ENCODE data around the gene TERB1.
"Not testable (repeated sequence)": the region's sequence is repeated elsewhere in the genome, so short reads cannot be mapped to it uniquely, and the experiment has no call there.

The TERB1 gene

GRCh38 chr16:66824006-66824405 is 22.6 kb upstream of the TERB1 start:
- DNase-seq = no peak

GRCh38 chr16:66814734-66815133 is 13.3 kb upstream of the TERB1 start:
- DNase-seq = no peak

- DNase-seq = no peak
Measured at GRCh38 chr16:66811043-66811442, 9.7 kb upstream of the TERB1 start.

GRCh38 chr16:66810391-66810790 is 9.0 kb upstream of the TERB1 start:
- DNase-seq = no peak

DNA sequence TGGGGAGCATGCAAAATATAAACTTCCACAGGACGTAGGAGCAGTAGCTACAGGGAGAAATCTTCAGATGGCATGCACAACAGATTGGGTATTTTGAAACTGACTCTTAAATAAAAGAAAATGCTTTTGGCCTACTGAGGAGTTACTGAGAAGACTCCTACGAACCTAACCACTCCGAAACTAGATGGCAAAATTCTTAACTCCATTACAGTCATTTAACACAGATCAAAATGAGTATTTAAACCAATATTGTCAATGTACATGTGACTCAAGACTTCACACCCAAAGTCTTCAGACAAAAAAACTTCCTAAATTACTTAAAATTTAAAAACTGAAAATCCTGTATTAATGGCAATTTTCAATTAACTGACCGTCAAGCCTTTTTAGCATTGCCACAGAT is 8.4 kb upstream of the TERB1 start:
- DNase-seq = no peak

DNA sequence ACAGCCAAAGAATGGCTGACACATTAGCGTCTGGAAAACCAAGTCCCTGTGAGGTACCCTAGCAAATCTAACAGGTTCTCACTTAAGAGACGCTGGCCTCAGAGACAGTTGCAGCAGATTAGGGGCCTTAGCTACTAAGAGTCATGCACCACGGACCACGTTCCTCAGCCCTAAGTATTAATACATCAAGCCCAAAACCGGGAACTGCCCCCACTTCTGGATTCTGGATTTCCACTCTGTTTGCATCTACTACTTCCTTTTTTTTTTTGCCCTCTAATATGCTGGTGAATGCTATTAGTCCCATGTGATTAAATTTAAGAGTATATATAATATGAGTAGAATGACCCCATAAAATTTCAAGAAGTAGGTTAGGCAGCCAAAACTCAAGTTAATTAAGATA is 775 bp upstream of the TERB1 start:
- no peak for DNase-seq

DNA sequence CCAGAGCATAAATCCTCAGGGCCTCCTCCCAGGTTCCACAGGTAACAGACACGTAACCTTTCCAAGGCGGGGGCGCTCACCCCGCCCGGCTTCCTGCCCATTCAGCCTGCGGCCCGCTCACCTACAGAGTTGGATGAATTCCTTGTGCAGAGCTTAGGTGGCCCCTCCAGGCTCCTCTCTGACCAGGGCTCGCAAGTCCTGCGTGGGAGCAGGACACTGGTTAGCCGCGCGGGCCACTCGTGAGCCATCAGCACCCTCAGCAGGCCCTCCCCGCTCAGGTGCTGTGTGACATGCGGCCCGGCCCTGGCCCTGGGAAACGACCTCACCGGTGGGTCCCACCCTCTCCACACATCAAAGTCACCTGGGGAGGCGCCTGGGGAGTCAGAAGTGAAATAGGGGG is 528 bp downstream of the TERB1 start:
- no peak for DNase-seq

- DNase-seq = no peak
Measured at GRCh38 chr16:66798161-66798560, 3.2 kb downstream of the TERB1 start.

DNA sequence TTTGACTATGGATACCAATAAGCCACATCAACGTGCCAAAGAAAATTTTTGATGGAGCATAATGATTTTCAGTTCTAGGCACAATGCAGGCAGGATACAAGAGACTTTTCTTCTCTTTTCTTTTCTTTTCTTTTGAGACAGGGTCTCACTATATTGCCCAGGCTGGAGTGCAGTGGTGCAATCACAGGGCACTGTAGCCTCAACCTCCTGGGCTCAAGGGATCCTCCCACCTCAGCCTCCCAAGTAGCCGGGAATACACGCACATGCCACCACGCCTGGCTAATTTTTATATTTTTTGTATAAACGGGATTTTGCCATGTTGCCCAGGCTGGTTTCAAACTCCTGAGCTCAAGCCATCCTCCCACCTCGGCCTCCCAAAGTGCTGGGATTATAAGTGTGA is 7.4 kb downstream of the TERB1 start:
- not testable (repeated sequence) for DNase-seq

DNA sequence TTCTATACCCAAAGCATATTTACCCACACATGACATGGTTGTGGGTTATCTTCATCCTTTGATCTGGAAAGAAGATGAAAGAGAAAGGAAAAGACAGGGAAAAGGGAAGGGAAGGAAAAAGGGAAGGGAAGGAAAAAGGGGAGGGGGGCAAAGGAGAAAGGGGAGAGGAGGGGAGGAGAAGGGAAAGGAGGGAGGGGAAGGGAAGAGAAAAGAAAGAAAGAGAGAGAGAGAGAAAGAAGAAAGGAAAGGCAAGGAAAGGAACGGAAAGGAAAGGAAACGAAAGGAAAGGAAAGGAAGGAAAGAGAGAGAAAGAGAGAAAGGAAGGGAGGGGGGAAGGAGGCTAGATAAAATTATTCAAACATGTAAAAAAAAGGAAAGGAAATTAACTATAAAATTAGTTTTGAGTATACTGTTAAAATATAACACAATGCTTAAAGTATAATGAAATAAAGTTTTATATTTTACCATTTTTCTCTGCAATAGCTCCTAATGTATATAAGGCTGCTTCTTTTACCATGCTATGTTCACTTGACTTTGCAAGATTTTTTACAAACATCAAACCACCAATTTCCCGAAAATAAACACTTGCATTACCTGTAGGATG is 11.2 kb downstream of the TERB1 start:
- DNase-seq = no peak

DNA sequence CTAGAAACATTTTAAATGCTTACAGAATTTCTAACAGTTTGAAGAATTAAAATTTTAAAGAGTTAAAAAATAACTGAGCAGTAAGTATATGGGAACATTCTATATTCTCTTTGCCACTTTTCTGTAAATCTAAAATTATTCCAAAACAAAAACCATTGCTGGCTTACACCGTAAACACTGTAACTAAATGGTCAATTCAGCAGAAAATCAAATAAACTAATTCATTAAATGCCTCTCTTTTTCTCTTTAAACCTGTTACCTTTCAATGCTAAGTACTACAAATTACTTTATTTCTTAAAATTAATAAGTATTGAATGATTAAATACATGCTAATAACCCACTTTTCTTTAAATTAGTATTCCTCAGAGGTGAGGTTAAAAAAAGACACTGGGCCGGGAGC is 14.0 kb downstream of the TERB1 start:
- DNase-seq = no peak

- no peak for DNase-seq
Measured at GRCh38 chr16:66786551-66786950, 14.8 kb downstream of the TERB1 start.

DNA sequence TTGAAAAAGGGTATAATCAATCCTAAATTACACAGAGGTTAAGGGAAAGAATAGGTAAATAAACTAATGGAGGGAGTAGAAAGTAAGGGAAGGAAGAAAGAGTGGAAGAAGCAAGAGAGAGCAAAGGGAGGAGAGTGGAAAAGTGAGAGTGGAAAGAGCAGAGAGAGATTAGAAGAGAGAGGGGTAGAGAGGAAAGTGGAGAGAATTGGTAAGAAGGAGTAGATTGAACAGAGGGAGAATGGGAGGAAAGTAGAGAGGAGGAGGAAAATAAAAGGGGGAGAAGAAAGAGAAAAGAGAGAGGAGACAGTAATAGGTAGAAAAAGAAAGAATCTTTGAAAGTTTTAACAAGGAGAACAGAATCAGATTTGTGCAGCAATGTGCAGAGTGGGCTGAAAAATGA is 24.9 kb downstream of the TERB1 start:
- DNase-seq = no peak

DNA sequence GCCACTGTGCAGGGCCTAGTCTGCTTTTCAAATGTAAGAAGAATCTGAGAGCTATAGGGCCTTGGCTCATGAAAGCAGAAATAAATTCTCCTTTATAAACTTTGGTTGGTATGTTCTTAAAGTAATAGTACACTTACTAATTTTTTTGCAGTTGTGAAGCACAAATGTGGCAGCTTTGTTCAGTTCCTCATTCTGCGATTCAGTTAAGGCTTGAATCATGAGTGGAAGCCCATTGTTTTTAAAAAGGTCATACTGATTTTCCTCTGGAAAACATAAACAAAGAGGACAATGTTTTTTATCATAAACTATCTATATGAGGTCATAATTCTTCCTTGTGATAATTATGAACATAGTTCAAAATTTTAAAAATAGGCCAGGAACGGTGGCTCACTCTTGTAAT is 26.4 kb downstream of the TERB1 start:
- no peak for DNase-seq

DNA sequence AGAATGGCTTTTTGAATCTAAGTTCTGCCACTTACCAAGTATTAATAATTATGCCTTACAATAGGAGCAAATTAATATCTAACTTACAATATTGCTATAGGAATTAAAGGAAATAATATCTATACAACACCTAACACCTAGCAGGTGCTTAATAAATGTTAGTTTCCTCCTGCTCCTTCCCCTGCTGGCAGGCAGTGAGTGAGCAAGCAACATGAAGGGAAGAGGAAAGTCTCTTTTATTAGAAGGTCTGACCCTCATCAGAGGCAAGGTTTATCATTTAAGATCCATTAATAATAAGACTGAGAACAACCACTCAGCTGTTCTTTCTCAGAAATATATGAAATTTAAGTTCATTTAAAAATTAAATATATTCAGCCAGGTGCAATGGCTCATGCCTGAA is 43.3 kb downstream of the TERB1 start:
- no peak for DNase-seq

DNA sequence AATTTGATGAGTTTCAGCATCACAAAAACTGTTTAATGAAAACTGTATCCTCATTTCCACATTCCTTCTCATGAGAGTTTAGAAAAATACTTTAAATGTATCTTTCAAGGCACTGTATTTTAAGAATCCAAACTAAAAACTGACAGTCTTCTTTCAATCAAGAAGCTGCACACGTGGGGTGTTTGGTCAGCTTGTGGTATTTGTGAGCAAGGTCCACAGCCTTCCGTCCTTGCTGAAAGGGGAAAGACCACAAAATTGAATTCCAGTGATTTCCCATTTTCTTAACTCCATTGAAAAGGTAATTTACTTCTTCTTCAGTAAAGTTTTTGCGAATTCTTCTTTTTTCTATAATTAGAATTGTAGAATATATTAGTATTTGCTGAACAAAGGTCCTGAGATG is 46.6 kb downstream of the TERB1 start:
- no peak for DNase-seq

- DNase-seq = no peak
Measured at GRCh38 chr16:66754211-66754610, 47.2 kb downstream of the TERB1 start.

- DNase-seq = no peak
Measured at GRCh38 chr16:66752958-66753357, 48.4 kb downstream of the TERB1 start.

DNA sequence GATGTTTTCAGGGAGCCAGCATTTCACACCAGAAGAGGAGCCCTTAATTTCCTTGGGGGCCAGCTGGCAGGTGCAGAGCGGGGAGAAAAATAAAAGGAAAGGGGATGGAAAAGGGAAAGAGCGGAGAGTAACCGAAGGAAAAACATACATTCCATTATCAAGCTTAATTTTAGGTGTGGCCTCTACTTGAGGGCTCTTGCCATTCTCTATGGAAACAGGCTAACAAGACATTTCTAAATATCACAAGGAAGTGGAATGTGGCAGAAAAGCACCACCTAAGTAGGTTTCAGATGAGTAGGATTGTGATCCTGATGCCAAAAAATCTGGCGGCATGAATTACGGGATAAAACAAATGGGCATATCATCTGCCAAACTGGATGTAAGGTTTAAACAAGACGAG is 49.0 kb downstream of the TERB1 start:
- DNase-seq = no peak

DNA sequence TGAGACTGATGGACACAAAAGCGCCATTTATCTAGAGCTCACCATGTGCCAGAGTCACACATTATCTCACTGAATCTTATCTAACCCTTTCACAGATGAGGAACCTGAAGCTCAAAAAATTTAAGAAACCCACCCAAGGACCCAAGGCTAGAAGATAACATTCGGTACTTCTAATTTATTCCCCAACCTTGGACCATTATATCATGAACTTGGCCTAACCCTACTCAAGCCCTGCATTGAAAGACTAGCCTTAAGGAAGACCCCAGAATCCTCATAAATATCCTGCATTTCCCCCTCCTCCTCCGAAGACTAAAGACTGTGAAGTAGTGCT is 49.4 kb downstream of the TERB1 start:
- DNase-seq = no peak

GRCh38 chr16:66751303-66751991 is 49.9 kb downstream of the TERB1 start, which contains the start of gene DYNC1LI2:
Gene DYNC1LI2, minus strand, starts transcription at chr16:66751609. Its CDS starts 18 bp downstream, at chr16:66751591.
- peak; percentile 92 for DNase-seq

DNA sequence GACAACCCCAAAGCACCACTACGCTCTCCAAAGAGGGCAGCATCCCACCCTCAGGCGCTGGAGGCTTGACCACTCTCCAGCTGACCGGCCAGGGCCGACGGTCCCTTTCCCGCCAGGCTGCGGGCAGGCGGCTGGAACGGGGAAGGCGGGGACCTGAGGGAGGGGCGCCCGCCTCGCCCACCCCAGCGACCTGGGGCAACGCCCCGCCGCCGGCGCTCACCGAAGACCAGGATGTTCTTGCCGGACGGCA is 50.4 kb downstream of the TERB1 start:
- DNase-seq = peak; percentile 64

- DNase-seq = no peak
Measured at GRCh38 chr16:66750279-66751052, 50.9 kb downstream of the TERB1 start.

GRCh38 chr16:66746682-66747081 is 54.7 kb downstream of the TERB1 start:
- no peak for DNase-seq

- no peak for DNase-seq
Measured at GRCh38 chr16:66746048-66746447, 55.3 kb downstream of the TERB1 start.

Data from activated effector memory CD4-positive, alpha-beta T cell treated with anti-CD3 and anti-CD28 coated beads, Interleukin-2, amount 50 U/mL, for 16 hours (primary cell).